ACHN (cell line): ENCODE data around the gene ENDOG.
A peak's percentile ranks its signal among the peaks of the same experiment; 100 is the strongest.
"Not testable (repeated sequence)": the region's sequence is repeated elsewhere in the genome, so short reads cannot be mapped to it uniquely, and the experiment has no call there.

Experiments
- DNase-seq: peaks from one replicate; pipeline ENCODE4 v3.0.0-alpha.2; 2015
- in situ Hi-C: cut with HindIII; loops from 2 replicates; pipeline ENCODE4 v1.10.0; 2017; ENCODE audit warnings: low sequenced_read_pairs, low pct_ligation_motif_present, low pct_unique_long_range_greater_than_20kb

The ENDOG gene

DNA sequence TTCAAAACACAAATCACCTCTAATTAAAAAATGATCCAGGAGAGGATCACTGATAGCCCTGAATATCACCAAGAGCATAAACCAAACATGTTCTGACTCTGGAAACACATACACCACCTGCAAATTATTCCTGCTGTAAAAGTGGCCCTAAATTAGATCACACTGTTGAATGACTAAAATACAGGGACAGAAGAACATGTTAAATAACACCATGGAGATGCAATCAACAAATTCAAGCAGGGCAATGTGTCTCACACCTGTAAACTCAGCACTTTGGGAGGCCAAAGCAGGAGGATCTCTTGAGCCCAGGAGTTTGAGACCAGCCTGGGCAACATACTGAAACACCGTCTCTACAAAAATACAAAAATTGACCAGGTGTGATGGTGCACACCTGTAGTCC lies 29.5 kb downstream of the ENDOG start:
- in situ Hi-C loops, result no loop called here
- DNase-seq, result no peak

DNA sequence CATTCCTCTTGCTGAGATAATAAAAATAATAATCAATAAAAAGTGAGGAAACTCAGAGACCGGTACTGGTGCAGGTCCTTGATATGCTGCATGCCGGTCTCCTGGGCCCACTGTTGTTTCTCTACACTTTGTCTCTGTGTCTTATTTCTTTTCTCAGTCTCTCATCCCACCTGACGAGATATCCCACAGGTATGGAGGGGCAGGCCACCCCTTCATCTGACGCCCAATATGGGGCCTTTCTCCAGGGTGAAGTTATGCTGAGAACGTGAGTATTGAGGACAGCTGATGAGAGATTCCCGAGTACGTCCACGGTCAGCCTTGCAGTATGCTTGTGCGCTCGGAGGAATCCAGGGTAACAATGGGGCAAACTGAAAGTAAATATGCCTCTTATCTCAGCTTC lies 32.7 kb downstream of the ENDOG start:
- in situ Hi-C loops, DNase-seq: not testable (repeated sequence)

DNA sequence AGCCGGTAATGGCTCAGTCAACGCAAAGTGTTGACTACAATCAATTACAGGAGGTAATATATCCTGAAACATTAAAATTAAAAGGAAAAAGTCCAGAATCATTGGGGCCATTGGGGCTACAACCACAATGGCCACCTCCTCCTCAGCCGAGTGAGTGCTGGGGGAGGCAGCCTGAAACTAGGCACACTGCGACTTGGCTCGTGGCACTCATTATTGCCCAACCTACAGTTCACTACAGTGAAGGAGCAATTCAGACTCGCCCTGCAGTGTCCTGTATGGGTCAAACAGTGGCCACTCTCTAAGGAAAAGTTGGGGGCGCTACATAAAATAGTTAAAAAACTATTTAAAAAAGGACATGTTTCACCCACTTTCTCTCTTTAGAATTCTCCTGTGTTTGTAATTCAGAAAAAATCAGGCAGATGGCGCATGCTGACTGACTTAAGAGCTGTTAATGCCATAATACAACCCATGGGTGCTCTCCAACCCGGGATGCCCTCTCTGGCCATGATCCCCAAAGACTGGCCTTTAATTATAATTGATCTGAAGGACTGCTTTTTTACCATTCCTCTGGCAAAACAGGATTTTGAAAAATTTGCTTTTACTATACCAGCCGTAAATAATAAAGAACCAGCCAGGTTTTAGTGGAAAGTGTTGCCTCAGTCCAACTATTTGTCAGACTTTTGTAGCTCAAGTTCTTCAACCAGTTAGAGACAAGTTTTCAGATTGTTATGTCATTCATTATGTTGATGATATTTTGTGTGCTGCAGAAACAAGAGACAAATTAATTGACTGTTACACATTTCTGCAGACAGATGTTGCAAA lies 33.7 kb downstream of the ENDOG start:
- peak; percentile 39 for DNase-seq
- in situ Hi-C loops, result not testable (repeated sequence)

DNA sequence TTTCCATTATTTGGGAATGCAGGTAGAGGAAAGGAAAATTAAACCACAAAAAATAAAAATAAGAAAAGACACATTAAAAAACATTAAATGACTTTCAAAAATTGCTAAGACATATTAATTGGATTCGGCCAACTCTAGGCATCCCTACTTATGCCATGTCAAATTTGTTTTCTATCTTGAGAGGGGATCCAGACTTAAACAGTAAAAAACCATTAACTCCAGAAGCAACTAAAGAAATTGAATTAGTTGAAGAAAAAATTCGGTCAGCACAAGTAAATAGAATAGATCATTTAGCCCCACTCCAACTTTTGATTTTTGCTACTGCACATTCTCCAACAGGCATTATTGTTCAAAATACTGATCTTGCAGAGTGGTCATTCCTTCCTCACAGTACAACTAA lies 34.3 kb downstream of the ENDOG start:
- DNase-seq, in situ Hi-C loops: not testable (repeated sequence)

DNA sequence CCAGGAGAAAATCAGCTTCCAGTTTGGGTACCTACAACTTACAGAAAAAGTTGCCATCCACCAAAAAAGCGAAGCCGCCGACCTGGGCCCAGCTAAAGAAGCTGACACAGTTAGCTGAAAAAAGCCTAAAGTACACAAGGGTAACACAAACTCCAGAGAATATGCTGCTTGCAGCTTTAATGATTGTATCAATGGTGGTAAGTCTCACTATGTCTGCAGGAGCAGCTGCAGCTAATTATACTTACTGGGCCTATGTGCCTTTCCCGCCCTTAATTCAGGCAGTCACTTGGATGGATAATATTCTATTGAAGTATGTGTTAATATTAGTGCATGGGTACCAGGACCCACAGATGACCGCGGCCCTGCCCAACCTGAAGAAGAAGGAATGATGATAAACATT lies 36.2 kb downstream of the ENDOG start:
- DNase-seq, in situ Hi-C loops: not testable (repeated sequence)

DNA sequence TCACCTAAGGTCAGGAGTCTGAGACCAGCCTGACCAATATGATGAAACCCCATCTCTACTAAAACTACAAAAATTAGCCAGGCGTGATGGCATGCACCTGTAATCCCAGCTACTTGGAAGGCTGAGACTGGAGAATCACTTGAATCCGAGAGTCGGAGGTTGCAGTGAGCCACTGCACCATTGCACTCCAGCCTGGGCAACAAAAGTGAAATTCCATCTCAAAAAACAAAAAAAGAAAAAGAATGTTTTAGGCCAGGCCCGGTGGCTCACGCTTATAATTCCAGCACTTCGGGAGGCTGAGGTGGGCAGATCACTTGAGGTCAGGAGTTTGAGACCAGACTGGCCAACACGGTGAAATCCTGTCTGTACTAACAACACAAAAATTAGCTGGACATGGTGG lies 40.2 kb downstream of the ENDOG start:
- DNase-seq, in situ Hi-C loops: not testable (repeated sequence)

DNA sequence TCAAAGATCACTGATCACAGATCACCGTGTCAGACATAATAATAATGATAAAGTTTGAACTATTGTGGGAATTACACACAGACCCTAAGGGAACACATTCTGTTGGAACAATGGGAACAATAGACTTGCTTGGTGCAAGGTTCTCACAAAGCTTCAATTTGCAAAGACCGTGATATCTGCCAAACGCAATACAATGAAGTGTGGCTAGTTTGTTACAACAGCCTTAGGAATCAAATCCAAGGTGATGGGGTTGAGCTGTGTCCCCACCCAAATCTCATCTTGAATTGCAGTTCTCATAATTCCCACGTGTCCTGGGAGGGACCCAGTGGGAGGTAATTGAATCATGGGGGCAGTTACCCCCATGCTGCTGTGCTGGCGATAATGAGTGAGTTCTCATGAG lies 42.6 kb downstream of the ENDOG start:
- DNase-seq, result no peak
- in situ Hi-C loops, result no loop called here

DNA sequence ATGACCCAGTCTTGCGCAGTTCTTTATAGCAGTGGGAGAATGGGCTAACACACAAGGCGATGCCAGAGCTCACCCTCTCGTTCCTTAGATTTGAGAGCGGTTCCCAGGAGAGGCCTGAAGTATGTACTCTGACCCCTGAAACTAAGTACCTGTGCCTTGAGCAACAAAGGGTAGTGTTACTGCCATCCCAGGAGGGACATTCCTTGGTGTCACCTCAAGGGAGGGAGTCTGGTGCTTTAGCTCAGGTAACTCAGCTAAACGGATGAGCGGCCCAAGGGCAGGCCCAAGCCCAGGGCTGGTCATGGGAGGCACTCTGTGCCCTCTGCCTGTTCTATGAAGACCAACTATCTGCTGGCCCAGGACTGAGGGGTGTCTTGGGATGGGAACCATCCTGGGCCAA lies 43.2 kb downstream of the ENDOG start:
- in situ Hi-C loops, result no loop called here
- DNase-seq, result no peak

DNA sequence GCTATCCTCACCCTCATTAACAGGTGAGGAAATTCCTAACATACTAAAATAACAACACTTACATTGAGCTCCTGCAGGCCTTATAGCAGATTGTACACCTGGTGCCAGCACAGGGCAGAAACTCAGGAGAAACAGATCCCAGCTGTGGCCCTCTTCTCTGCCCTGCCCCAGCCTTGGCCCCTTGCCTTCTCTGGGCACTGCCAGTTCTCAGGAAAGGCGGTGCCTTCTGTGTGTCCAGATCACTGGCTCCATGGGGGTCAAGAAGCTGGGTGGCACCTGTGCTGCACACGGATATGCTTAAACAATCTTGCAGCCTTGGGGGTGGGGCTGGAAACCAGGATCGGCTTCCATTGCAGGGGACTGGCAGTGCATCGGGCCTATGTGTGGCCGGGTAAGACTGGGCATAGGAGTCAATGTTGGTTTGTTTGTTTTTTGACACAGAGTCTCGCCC lies 44.1 kb downstream of the ENDOG start:
- in situ Hi-C loops, result no loop called here
- DNase-seq, result no peak

DNA sequence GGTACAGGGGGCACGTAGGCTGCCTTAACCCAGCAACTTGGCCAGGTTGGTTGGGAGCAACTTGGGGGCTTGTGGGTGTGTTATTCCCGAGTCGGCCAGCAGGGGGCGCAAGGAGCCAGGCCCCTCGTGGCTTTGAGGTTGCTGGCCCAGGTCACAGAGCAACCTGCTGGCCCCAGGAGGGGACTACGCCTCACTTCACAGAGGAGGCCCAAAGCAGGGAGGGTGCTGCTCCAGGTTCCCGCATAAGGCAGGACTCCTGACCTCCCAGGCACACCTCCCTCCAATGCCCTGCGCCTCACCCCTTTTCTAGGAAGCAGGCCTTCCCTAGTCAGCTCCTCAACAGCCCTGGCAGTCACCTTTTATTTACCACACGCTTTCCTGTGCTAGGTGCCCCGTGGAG lies 45.3 kb downstream of the ENDOG start:
- peak; percentile 58 for DNase-seq
- in situ Hi-C loops, result no loop called here

DNA sequence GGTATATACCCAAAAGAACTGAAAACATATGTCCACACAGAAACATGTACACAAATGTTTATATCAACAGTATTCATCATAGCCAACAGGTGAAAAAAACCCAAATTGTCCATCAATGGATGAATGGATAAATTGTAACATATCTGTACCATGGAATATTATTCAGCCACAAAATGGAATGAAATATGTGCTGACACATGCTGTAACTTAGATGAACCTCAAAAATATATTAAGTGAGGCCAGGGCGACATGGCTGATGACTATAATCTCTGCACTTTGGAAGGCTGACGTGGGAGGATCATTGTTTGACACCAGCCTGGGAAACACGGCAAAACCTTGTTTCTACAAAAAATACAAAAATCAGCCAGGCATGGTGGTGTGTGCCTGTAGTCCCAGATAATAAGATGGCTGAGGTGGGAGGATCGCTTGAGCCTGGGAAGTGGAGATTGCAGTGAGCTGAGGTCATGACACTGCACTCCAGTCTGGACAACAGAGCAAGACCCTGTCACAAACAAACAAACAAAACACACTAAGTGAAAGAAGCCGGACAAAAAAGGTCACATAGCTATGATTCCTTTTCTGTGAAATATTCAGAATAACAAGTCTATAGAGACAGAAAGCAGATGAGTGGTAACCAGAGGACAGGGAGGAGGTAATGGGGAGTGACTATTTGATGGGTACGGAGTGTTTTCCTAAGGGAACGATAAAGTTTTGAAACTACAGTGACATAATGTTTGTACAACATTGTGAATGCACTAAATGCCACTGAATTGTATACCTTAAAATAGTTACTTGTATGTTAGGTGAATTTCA lies 52.0 kb downstream of the ENDOG start:
- in situ Hi-C loops, result no loop called here
- DNase-seq, result no peak

DNA sequence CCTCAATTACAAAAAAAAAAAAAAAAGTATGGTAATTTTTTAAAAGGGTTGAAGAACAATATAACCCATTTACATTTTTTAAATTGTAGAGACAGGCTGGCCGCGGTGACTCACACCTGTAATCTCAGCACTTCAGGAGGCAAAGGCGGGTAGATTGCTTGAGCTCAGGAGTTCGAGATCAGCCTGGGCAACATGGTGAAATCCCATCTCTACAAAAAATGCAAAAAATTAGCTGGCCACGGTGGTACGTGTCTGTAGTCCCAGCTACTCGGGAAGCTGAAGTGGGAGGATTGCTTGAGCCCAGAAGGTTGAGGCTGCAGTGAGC lies 52.6 kb downstream of the ENDOG start:
- DNase-seq, in situ Hi-C loops: not testable (repeated sequence)
